Umbilical cord (tissue), 2 donors: Measurements from ENCODE around the gene STK32B. TPM values are rescaled to one million over a fixed set of nuclear protein-coding genes. Genes with fewer than 3 reads are reported as not detected.
"Not testable (repeated sequence)": the region's sequence is repeated elsewhere in the genome, so short reads cannot be mapped to it uniquely, and the experiment has no call there.

Experiments used
- DNase-seq: peaks from one replicate; pipeline ENCODE4 v3.0.0-alpha.2; 2015; ENCODE audit warnings: low spot score
- total RNA-seq: library from RNA; depleted of rRNA; stranded (reverse); fragments of >200 nt; gene quantifications from one replicate; pipeline ENCODE4 v1.2.3, GENCODE V29; 2014; ENCODE audit warnings: low replicate concordance; ENCODE audit not compliant: insufficient read depth

Gene STK32B
- total RNA-seq, 1 donor from 2014 or later = 7.0 TPM

DNA sequence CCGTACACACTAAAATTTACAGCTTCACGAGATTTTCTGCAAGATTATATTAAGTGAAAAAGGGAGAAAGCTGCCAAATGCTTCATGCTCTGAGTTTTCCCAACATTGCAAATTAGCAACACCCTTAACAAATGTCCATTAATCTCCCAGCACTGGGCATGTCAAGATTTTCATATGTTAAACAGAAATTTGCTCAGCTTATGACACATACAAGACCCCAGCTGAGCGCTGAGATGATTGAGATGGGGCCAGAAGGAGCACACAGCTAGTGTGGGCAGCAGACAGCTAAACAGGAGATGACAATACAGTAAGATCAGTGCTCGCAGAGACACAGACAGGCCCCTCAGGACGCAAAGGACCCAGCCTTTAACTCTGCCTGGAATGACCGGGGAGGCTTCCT lies 208.8 kb downstream of the STK32B start:
- no peak for DNase-seq

DNA sequence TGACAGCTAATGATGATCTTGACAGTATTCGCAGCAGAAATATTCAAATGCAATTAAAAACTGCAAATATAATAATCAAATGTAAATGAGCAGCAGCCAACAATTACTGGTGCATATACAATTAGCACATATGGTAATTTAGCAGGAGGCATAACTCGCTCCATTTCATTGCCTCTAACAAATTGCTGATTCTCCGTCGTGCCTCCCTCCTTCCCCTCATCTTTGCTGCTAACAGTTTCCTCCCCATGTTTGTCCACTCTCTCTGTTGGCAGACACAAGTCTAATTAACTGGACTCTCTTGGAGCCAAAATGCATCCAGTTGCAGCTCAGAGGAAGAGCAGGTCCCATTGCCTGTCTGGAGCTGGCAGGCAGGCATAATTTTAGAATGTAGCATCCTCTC lies 210.6 kb downstream of the STK32B start:
- no peak for DNase-seq

DNA sequence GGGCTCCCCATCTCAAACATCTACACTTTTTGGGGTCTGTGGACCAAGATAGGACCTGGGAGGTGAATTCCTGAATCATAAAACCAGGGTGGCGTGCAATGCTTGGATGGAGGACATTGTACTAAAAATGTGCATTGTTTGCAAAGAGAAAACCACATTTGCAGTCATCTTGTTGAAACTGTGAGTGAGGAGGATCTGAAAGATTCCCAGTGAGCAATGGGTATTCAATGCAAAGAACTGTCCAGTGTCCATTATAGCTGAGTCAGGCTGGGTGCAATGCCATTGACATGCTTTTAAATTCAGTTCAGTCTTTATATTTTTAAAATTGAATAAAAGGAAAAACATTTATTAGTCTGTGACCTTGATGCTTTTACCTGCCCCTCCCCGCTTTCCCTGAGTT lies 215.7 kb downstream of the STK32B start:
- DNase-seq = no peak

DNA sequence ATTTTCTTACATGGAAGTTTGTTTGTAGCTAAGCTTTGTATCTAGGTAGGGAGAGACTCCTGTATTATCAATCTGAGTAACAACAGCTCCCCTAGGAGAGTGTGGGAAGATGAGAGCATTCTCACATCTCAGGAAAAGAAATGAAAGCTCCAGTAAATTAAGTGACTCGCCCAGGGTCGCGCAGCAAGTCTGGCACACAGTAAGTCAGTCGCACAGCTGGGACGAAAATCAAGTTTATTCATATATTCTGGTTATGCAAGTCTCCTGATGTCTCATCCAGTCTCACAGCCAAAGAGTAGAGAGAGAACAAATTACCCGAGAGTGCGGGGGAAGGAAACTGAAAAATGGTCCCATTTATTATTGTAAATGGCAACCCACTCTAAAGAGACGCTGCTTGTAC lies 216.1 kb downstream of the STK32B start:
- DNase-seq = no peak

DNA sequence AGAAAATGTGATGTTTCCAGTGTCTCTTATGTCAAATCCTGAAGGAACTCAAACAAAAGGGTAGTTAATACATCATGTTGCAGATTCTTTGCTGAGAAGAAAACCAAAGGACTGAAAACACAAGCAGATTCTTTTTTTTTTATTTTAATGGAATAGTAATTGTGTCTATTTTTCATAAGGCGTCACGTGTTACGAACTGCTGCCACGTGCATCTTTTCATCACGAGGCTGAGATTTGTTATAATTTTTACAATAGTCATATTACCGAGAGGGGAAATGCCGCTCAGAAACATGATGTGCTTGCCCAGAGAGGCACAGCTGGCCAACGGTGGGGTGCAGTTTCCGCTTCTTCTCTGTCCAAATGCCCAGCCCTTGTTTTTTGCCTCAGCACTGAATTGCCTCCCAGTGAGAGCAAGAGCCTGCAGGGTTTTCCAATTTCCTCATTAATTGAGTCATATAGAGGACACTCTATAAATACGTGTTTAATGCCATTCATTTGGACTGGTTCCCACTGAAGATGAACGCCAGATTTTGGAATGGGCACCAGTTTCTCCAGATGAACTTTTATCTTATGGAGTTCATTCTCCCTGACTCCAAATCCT lies 225.3 kb downstream of the STK32B start:
- DNase-seq = no peak

DNA sequence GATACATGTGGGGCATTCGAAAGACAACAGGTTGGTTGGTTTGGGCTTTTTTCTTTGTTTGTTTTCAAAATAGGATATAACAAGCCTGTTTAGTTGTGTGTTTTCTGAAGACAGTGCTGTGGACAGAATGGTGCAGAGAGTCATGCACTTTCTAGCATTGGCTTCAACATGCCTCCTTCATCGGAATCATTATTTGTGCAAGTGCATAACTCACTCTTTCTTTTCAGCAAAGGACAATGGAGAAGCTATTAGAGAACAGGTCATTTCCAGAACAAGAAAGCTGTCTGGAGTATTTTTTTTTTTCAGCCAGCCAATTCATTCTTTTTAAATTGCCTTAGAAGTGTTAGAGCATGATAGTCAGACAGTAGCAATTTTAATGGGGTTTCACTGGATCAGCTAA lies 225.8 kb downstream of the STK32B start:
- DNase-seq = no peak

DNA sequence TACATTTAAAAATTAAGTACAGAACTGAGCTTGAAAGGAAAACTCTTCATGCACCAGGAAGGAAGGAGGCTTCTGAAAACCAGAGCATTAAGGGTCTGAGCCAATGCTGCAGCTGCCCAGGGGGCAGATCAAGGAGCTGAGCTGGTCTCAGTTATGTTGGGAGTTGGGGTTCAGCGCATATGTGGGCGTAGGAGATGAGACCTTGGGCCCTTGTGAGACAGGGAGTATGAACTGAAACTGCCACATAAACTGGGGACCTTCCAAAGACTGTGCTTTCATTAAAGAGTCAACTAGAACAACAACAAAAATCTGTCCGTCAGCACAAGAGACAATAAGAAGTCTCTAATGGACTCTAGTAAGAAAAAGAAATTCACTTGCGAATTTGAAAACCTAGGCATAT lies 226.9 kb downstream of the STK32B start:
- no peak for DNase-seq

DNA sequence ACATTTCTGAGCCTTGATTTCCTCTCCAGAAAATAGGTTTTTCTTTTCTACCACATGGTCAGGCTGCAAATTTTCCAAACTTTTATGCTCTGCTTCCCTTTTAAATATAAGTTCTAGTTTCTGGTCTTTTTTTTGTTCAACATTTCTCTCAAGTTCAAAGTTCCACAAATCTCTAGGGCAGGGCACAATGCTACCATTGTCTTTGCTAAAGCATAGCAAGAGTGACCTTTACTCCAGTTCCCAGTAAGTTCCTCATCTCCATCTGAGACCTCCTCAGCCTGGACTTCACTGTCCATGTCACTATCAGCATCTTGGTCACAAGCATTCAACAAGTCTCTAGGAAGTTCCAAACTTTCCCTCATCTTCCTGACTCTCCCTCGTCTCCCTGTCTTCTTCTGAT lies 228.8 kb downstream of the STK32B start:
- not testable (repeated sequence) for DNase-seq

DNA sequence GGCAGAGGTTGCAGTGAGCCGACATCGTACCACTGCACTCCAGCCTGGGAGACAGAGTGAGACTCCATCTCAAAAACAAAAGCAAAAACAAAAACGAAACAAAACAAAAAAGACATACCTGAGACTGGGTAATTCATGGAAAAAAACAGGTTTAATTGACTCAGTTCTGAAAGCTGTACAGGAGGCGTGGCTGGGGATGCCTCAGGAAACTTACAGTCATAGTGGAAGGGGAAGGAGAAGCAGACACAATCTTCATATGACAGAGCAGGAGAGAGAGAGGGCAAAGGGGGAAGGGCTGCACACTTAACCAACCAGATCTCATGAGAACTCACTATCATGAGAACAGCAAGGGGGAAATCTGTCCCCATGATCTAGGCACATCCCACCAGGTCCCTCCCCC lies 229.5 kb downstream of the STK32B start:
- no peak for DNase-seq

DNA sequence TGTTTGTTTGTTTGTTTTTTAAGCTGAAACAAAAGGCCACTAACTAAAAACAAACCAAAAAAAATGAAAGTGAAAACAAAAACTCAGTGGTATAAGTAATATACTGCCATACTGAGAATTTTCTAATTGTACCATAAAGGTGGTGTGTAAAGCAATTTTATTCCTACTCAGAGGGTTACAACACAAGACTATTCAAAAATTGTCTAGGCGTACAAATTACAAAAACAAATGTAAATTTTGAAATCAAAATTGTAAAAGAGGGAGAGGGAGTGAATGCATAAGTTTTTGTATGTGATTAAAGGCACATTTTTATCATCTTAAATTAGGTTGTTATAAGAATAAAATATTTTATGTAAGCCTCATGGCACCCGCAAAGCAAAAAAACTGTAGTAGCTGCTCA lies 232.6 kb downstream of the STK32B start:
- no peak for DNase-seq

DNA sequence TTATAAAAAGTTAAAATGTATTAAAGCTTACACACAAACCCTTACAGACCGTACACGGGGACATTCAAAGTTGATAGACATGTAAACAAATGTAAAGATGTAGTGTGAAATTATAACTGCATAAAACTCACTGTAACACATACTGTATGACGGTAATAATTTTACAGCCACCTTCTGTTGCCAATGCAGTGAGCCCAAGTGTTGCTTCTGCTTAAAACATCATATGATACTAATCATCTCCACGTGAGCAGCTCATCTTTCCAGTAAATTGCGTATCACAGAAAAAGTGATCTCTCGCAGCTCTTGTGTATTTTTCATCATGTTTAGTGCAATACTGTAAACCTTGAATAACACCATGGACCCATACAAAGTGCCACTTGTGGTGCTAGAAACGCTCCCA lies 233.2 kb downstream of the STK32B start:
- no peak for DNase-seq

DNA sequence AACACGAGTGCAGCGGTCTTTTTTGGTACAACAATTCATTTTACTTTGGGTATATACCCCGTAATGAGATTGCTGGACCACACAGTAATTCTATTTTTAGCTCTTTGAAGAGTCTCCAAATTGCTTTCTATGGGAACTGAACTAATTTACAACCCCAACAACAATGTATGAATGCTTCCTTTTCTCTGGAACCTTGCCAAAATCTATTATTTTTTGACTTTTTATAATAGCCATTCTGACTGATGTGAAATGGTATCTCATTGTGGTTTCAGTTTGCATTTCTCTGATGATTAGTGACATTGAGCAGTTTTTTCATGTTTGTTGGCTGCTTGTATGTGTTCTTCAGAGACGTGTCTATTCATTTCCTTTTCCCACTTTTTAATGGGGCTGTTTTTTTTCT lies 240.8 kb downstream of the STK32B start:
- DNase-seq = no peak

DNA sequence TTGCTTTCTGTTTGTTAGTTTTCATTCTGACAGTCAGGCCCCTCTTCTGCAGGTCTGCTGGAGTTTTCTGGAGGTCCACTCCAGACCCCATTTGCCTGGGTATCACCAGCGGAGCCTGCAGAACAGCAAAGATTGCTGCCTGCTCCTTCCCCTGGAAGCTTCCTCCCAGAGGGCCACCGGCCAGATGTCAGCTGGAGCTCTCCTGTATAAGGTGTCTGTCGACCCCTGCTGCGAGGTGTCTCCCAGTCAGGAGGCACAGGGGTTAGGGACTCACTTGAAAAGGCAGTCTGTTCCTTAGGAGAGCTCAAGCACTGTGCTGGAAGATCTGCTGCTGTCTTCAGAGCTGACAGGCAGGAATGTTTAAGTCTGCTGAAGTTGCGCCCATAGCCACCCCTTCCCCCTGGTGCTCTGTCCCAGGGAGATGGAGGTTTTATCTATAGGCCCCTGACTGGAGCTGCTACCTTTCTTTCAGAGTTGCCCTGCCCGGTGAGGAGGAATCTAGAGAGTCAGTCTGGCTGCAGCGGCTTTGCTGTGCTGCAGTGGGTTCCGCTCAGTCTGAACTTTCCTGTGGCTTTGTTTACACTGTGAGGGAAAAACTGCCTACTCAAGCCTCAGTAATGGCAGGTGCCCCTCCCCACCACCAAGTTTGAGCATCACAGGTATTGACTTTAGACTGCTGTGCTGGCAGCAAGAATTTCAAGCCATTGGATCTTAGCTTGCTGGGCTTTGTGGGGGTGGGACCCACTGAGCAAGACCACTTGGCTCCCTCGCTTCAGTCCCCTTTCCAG lies 246.9 kb downstream of the STK32B start:
- not testable (repeated sequence) for DNase-seq

DNA sequence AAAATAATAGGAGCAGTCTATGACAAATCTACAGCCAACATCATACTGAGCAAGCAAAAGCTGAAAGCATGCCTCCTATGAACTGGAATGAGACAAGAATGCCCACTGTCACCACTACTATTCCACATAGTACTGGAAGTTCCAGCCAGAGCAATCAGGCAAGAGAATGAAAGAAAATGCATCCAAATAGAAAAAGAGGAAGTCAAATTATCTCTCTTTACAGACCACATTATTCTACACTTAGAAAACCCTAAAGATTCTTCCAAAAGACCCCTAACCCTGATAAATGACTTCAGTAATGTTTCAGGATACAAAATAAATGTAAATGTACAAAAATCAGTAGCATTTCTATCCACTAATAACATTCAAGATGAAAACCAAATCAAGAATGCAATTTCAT lies 249.0 kb downstream of the STK32B start:
- no peak for DNase-seq

DNA sequence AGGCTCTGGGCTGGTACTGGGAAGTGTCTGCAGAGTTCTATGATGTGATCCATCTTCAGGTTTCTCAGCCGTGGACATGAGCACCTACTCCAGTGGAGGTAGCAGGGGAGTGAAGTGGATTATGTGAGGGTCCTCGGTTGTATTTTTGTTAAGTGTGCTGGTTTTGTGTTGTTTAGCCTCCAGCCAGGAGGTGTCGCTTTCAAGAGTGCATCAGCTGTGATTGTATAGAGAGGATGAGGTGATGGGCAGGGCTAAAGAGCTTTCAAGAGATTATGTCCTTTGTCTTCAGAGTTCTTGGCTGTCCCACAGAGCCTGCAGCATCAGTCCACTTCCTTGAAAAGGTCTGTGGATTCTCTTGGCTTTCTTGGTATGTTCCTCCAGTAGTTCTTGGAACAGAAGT lies 256.6 kb downstream of the STK32B start:
- no peak for DNase-seq

DNA sequence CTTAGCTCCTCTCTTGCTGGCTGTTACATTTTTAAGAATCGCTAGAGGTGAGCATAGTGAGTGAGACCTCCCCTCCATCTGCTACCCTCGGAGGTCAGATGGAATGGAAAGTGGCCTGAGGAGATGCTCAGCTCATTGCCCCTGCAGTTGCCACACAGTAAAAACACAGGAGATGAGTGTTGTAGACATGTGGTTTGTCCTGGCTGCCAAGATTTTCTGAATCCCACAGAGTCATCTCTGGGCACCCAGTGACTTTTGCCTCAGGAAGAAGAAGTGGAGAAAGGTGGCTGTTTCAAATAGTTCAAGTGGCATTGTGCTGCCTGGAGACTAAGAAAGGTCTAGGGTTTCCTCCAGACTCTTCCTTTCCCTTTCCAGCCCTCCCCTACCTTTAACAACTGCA lies 271.0 kb downstream of the STK32B start:
- DNase-seq = no peak

DNA sequence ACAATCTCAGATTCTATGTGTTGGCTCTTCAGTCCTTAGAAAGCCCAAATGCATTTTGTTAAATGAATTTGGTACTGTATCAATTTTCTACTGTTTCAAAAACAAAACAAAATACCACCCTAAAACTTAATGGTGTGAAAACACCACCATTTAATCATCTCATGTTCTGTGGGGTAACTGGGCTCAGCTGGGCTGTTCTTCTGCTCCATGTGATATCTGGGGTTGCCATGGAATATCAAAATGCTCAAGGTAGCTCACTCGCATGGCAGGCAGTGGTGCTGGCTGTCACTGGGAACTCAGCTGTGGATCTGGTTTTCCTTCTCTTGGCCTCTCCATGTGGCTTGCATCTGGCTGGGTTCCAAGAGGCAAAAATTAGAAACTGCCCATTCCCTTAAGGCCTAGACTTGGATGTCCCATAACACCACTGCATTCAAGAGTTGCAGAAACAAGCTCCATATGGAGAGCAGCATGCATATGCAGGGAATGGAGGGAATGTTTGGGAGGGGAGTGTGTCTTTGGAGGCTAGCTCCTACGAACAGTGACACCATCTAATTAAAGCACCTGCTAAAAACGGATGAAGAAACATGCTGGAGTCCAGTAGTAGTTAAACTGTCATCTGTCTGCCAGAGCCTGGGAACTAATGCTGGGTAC lies 279.2 kb downstream of the STK32B start:
- DNase-seq = no peak

DNA sequence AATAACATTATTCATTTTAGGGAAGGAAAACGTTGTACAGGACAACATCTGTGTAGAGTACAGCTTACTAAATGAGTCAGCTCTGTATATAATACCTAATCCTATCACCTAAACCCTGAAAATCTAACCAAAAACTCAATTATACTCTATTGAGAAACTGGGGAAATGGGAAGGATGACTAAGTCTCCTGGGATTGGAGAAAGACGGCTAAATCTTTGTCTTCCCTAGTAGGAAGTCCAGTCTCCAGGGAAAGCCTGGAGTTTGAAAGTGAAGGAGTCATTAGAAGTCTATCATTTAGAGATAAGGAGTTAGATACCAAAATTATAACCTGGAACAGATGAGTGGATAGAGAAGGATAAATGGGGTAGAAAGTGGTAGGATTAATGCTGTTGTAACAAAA lies 286.5 kb downstream of the STK32B start:
- no peak for DNase-seq

DNA sequence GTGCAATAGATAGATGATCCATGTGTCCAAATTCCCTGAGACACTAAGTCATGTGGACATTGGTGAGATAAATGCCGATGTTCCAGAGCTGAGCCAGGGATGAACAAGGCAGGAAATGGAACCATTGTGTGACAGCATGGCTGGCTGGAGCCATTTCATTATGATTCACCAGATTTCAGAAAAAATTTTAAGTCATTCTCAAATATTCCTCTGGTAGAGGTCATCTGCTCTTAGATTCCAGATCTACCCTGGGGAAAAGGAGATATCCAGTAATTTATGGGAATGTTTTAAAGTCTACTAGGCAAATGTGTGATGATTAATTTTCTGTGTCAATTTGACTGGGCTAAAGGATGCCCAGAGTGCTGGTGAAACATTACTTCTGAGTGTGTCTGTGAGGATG lies 287.3 kb downstream of the STK32B start:
- DNase-seq = no peak

DNA sequence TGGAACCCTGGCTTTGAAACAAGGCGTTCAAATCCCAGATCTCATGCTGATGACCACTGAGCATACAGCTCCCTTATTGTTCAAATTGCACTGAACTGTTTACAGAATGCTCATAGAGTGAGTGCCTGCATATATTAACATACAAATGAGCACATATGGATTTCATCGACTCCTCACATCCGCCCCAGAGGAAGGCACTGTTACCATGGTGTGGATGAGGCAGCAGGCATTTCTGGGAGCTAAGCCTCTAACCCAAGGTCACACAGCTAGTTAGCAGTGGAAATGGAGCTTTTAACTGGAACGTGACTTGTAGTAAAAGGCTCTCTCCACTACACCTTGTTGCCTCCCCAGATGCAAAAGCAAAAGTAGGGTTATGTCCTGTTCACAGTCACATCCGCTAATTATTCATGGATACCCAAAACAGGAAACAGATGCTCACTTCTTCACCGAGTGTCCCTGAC lies 289.7 kb downstream of the STK32B start:
- no peak for DNase-seq

DNA sequence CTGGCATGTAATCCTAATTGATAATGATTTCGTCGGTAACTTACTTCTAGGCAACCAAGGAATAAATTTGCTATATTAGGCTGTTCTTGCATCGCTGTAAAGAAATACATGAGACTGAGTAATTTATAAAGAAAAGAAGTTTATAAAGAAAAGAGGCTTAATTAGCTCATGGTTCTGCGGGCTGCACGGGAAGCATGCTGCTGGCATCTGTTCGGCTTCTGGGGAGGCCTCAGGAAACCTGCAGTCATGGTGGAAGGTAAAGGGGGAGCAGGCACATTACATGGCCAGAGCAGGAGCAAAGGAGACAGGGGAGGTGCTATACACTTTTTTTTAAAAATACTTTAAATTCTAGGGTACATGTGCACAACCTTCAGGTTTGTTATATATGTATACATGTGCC lies 290.2 kb downstream of the STK32B start:
- DNase-seq = no peak

DNA sequence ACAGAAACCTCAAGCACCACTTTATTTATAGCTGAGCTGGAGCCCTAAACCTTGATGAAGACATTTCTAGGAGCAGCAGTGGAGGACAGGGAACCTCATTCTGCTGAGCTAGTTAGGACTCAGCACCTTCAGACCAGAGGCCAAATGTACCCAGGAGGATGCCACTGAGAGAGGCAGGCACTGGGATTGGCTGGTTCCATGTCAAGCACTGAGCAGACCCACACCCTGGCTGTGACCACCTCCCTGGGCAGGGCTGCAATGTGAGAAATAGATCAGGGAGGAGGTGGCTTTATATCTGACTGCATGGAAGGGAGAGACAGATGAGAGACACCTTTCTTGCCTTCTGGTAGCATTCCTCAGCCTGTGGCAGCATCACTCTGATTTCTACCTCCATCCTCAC lies 304.6 kb downstream of the STK32B start:
- no peak for DNase-seq

DNA sequence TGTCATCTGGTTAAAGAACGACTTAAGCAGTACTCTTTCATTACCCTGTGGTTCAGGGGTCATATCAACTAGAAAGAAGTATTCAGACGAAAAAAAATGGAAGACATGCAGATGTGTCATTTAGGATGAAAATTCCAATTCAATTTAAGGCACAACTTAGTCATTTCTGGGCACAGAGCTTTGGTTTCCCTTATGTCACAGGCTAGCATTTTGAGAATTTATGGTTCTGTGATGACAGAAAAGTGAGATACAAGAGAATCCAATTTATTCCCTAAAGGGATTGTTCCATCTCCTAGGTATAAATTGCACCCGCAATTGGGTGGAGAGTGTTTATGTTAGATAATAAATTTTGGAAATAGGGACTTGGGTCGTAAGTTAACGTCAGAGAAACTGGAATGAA lies 306.6 kb downstream of the STK32B start:
- DNase-seq = no peak
